22Rv1 (cell line): ENCODE results near the gene LFNG.

Experiments used
- CTCF ChIP-seq: fragments of 450-650 bp; IDR thresholded peaks from 2 replicates; pipeline ENCODE4 v1.5.1; 2017; ENCODE audit warnings: mild to moderate bottlenecking
- ZFX ChIP-seq: fragments of 450-650 bp; IDR thresholded peaks from 2 replicates; pipeline ENCODE4 v1.6.1; 2017; ENCODE audit warnings: antibody characterized with exemption, borderline replicate concordance

GRCh38 chr7:2488272-2488645 is 31.3 kb upstream of the LFNG start:
- TF ChIP-seq CTCF: no peak
- TF ChIP-seq ZFX: no peak
